Measurements from ENCODE around the gene RBM47. TPM values are rescaled to one million over a fixed set of nuclear protein-coding genes. Genes with fewer than 3 reads are reported as not detected.

Gene RBM47
- total RNA-seq, 1 donor from 2014 or later, result 143 TPM

DNA sequence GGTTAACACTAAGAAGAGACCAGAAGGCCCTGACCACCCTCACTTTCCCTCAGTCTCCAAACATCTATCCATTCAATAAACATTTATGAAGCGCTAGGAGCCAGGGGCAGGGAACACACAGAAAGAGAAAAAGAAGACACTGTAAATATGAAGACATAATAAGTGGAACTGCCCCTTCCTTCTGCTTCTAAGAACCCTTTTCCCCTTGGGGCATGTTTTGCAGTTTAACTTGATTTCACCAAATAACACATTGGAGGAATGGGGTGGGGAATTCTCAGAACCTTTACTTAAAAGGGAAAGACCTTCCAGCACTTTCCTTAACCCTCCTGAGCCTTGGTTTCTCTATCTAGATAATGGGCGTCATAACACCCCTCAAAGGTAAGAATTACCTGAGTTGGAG is 42.3 kb downstream of the RBM47 start:
- DNase-seq (ENCODE audit: low spot score), result no peak

- no peak for DNase-seq (ENCODE audit: low spot score)
Observed at GRCh38 chr4:40586729-40587128, 42.9 kb downstream of the RBM47 start.

DNA sequence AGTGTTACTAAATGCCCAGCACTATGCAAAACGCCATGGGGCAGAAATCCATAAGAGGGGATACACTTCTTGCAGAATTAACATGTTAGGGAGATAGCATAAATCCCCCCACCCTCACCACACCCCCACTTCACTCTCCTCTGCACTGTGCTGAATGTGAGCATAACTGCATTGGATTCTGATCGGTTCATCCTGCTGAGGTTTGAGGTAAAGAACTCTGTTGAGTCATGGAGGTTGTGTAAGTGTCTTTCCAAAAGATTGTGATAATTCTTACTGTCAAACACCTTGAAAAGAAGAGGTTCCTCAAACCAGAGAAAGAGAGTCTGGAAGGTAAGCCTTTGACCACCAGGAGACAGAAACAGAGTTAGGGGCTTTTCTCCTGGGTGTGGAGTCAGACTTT is 43.6 kb downstream of the RBM47 start:
- DNase-seq (ENCODE audit: low spot score), result no peak

GRCh38 chr4:40585201-40585799 is 44.4 kb downstream of the RBM47 start:
- no peak for DNase-seq (ENCODE audit: low spot score)

- no peak for DNase-seq (ENCODE audit: low spot score)
Observed at GRCh38 chr4:40584517-40585141, 45.0 kb downstream of the RBM47 start.

GRCh38 chr4:40583850-40584439 is 45.7 kb downstream of the RBM47 start:
- no peak for DNase-seq (ENCODE audit: low spot score)

DNA sequence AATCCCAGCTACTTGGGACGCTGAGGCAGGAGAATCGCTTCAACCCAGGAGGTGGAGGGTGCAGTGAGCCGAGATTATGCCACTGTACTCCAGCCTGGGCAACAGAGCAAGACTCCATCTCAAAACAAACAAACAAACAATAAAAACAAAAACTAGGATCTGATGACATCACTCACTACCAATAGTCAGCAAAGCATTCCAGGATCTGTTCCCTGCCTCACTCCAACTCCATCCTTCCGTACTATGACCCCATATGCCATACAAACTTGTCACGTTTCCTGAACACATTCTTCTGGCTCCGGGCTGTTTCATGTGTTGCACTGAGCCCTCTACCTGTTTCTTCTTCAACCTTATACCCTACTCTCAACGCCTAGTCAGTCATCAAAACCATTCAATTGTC is 47.3 kb downstream of the RBM47 start:
- DNase-seq (ENCODE audit: low spot score), result no peak

DNA sequence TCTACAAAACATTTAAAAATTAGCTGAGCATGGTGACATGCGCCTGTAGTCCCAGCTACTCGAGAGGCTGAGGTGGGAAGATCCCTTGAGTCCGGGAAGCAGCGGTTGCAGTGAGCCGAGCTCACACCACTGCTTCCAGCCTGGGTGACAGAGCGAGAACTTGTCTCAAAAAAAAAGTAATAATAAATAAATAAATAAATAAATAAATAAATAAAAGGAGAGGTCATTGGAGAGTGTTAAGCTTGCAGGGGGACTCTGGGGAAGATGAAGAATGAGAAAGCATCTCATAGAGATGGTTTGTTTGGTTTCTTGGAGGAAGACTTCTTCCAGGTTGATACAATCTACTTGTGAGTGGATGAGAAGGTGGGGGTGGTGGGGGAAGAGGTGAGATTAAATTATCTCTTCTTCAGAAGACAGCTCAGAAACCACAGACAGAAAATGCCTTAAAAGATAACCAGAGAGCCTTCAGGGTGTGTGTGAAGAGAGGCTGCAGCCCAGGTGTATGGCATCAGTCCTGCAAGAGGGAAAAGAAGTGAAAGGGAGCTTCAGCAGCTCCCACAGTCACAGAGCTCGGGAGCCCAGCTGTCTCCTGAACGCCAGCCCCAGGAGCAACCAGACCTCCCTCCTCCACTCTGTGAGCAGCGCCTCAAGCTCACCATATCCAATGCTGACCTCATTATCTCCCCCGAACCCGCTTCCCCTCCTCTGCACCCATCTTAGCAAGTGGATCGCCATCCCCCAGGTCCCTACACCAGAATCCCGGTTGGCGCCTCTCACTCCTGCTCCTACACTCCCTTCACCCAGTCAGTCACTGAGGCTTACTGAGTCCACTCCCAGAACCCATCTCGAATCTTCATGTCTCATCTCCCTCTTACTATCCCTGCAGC is 48.2 kb downstream of the RBM47 start:
- DNase-seq (ENCODE audit: low spot score), result no peak

DNA sequence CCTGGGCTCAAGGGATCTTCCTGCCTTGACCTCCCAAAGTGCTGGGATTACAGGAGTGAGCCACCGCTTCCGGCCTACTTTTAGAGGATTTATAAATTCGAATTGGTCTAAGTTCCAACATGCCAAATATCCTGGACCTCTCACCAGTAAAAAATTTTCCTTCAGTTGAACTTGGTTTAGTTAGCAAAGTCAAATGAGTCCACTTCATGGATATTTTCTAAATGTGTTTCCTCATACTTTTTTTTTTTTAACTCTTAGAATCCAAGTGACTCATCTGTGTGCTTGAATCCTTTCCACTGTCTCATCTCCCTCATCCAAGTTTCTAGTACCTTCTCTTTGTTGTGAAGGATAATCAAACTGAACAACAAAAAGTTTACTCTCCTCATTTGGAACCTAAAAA is 49.7 kb downstream of the RBM47 start:
- DNase-seq (ENCODE audit: low spot score), result no peak

GRCh38 chr4:40577588-40578253 is 51.9 kb downstream of the RBM47 start:
- DNase-seq (ENCODE audit: low spot score), result no peak

GRCh38 chr4:40576651-40577480 is 52.8 kb downstream of the RBM47 start:
- DNase-seq (ENCODE audit: low spot score), result peak; percentile 92

GRCh38 chr4:40575846-40576245 is 53.8 kb downstream of the RBM47 start:
- DNase-seq (ENCODE audit: low spot score), result no peak

- no peak for DNase-seq (ENCODE audit: low spot score)
Observed at GRCh38 chr4:40573593-40574311, 55.9 kb downstream of the RBM47 start.

DNA sequence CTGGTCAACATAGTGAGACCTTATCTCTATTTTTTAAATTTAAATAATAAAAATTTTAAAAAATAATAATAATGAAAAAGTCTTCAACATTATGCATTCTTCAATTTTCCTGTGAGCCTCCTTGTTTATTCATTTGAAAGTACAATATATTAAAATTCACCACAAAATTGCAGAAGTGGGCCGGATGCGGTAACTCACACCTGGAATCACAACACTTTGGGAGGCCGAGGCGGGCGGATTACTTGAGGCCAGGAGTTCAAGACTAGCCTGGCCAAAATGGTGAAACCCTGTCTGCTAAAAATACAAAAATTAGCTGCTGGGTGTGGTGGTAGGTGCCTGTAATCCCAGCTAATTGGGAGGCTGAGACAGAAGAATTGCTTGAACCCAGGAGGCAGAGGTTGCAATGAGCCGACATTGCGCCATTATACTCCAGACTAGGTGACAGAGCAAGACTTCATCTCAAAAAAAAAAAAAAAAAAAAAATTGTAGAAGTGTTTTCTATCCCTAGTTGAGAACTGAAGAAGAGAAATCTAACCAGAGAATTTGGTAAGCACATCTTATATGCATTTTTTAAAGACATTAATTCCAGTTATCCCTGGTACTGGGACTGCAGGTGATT is 56.9 kb downstream of the RBM47 start:
- no peak for DNase-seq (ENCODE audit: low spot score)

- DNase-seq (ENCODE audit: low spot score), result no peak
Observed at GRCh38 chr4:40571208-40571607, 58.5 kb downstream of the RBM47 start.

GRCh38 chr4:40570348-40571077 is 59.2 kb downstream of the RBM47 start:
- DNase-seq (ENCODE audit: low spot score), result no peak

DNA sequence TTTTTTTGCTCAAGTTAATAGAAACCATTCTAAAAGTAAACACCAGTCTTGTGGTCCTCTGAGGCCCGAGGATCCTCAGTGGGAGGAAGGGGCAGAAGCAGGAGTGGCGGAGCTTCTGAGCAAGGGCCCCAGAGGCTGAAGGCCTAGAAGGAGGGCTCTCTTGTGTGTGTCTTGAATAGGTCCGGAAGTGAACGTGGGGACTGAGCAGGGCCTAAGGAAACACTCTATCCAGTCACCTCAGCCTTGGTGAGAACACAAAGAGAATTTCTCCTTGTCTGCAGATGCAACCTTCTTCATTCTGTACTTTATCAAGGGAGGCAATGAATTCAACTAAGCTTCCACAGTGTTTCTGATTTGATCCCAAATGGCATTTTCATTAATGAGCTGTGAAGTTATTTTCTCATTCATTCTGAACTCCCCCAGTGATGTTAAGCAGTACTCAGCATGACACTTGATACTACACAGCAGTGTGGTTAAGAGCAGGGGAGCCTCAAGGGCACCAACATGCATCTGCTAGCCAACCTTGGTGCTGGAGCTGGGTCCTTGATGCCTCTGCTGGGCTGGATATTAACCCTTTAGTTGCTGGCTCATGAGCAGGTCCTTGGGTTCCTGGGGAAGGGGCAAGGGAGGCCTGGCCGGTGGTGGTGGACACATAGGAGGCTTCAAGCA is 64.7 kb downstream of the RBM47 start:
- no peak for DNase-seq (ENCODE audit: low spot score)

DNA sequence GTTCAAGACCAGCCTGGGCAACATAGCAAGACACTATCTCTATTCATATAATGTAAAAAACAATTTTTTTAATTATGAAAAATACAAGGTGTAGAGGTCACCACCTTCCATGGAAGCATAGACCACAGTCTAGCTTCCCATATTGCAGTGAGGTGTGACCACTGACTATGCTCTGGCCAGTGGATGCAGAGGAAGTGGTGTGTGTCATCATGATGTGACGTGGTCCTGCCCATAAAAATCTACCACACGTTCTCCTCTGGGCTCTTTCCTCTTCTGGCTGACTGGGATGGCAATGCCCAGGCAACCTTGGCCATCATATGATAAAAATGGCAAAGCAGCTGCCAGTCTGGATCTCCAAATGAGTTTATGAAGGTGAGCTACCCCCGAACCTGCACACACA is 65.7 kb downstream of the RBM47 start:
- DNase-seq (ENCODE audit: low spot score), result no peak

- no peak for DNase-seq (ENCODE audit: low spot score)
Observed at GRCh38 chr4:40563401-40563800, 66.3 kb downstream of the RBM47 start.

Measured in mucosa of gallbladder (tissue), 1 donor.